ENCODE measurements around the gene NUDT5.

- no peak for TF ChIP-seq POLR2A (IDR thresholded peaks at IDR 0.05; ENCODE audit: extremely low read depth, insufficient read length)
- TF ChIP-seq CTCF (IDR thresholded peaks at IDR 0.05; ENCODE audit: low read depth, low read length): no peak
Measured at GRCh38 chr10:12187321-12187905, 8.3 kb downstream of the NUDT5 start.

Data from NB4 (cell line).